Nasal cavity respiratory epithelium epithelial cell of viscerocranial mucosa (primary cell): ENCODE measurements around the gene GMEB1. TPM values are rescaled to one million over a fixed set of nuclear protein-coding genes. Genes with fewer than 3 reads are reported as not detected.

Experiments
- total RNA-seq: library from RNA; depleted of rRNA; stranded (reverse); fragments of >200 nt; gene quantifications from 2 replicates; pipeline ENCODE4 v1.2.3, GENCODE V29; 2014

GMEB1 gene, protein sequence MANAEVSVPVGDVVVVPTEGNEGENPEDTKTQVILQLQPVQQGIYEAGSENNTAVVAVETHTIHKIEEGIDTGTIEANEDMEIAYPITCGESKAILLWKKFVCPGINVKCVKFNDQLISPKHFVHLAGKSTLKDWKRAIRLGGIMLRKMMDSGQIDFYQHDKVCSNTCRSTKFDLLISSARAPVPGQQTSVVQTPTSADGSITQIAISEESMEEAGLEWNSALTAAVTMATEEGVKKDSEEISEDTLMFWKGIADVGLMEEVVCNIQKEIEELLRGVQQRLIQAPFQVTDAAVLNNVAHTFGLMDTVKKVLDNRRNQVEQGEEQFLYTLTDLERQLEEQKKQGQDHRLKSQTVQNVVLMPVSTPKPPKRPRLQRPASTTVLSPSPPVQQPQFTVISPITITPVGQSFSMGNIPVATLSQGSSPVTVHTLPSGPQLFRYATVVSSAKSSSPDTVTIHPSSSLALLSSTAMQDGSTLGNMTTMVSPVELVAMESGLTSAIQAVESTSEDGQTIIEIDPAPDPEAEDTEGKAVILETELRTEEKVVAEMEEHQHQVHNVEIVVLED
- 10.6 and 14.4 TPM in 2 replicates for total RNA-seq

DNA sequence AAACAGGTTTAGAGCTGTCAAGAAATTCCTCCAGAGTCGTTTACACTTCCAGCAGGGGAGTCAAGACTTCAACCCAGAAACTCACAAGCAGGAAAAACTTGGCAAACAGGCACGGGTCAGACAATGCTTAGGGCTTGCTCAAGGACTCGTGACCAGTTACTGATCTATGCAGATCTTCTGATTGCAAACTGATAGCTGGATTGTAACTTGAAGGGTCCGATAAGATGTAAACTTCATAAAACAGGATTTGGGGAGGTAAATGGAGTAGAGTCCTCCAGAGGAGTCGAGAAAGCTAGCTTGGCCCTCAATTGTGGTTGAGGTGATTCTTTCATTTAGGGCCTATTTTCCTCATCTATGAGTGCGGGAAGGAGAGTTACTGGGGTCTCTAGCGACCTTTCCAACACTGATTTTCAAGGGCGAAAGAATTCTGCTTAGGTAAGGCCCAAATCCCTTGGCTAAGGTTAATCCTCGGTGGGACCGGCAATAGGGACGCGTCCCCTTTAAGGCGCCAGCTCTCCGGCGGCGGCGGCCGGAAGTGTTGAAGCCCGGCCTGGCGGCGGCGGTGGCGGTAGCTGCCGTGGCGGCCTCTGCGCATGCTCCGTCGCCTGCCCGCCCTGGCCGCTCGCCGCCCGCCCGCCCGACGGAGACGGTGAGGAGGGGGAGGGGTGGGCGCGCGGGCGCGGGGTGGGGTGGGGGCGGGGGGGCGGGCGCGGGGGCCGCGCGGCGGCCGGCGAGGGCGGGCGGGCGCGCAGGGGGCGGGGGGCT lies at the start of gene GMEB1:
Gene GMEB1 (plus strand): TSS at position 594 of the 765 bp plus-strand sequence. CDS start 14,829 bp downstream, outside the sequence.

DNA sequence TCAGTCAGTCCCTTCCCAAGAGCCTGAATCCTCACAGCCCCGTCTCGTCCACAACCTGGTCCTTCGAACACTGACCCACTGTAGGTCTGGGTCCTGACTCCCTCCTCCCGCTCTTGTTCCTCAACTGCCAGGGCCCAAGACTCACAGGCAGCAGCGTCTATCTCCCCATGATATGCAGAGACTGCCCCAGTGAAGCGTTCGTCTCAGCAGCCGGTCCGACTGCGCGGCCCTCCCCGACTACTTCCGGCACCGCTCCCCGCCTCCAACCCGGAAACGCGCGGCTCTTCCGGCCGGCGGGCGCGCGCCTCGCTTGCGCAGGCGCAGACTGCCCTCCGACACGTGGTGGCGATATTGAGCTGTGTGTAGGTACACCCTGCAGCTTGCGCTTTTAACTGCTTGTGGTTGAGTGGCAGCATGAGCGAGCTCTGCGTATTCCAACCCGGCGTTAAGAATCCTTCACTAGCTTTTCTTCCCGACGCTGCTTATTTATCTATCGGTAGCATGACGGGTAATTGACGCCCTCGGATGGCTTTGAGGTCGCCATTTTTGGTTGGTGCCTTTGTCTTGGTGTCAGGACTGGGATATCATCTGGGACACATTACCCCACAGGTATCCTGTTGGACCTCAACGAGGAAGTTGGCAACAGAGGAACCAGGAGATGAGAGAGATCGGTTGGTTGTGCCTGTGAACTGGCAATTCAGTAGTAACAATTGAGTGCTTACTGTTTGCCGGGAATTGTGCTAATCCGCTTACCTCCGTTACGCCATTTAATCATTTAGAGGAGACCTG lies 25.5 kb upstream of the GMEB1 start, which contains the start of gene TAF12:
Gene TAF12 (minus strand): TSS at position 221 of the 789 bp plus-strand sequence. CDS start 20,986 bp downstream, outside the sequence.

DNA sequence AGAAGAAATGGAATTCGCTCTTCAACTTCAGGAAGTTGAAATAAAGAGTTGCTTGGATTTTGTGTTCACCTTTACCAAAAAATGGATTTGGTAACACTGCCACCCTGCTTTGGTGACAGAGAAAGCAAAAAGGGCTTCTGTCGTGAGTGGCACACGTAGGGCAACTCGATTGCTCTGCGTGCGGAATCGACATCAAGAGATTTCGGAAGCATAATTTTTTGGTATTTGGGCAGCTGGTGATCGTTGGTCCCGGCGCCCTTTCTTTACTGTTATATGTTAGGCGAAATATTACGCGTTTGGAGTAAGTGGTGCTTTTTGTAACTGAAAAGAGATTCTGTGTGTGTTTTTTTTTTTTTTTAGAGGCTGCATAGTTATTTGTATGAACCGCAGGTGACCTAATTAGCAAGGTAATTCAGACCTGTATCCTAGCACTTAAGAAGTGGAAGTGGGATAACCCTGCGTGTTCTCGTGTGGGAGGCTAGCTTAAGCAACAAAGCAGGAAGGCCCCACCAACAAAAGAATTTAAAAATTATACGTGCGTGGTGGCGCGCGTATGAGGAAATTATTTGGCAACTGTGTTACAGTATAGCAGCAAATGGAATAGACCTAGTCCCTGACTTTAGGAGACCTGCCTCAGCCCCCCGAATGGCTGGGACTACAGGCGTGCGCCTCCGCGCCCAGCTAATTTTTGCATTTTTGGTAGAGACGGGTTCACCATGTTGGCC lies 19.9 kb upstream of the GMEB1 start, which contains the start of gene RNU11:
Gene RNU11 (plus strand): TSS at position 127 of the 725 bp plus-strand sequence.

DNA sequence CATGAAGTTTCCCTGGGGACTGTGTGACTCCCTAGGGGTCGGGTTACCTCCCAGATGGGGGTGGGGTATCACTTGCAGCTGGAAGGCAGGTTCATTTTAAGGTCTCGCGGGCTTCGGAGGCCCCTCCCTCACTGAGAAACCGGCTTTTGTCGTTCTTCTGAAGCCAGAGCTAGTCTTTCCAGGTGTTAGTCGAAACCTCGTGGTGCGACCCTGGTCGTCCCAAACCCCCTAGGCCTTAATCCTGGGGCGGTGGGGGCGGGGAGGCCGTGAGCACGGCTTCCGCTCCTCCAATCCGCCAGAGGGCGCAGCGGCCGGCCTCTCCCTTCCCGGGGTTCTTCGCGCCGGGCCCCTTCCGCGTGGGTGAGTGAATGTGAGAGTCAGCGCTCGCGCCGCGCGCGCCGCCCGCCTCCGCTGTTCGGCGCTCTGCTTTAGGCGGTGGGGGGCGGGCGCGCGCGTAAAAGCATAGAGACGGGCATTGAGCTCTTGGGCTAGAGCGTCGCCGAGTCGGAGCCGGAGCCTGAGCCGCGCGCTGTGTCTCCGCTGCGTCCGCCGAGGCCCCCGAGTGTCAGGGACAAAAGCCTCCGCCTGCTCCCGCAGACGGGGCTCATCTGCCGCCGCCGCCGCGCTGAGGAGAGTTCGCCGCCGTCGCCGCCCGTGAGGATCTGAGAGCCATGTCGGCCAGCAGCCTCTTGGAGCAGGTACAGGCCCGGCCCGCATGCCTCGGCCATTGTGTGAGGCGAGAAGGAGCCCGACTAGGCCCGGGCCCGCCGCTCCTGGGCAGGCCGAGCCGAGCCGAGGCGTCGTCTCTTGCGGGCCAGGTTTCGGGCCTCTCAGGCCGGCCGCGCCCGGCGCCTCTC lies 68.1 kb downstream of the GMEB1 start, which contains the start of gene YTHDF2:
Gene YTHDF2 (plus strand): TSS at position 491 of the 857 bp plus-strand sequence. CDS start 181 bp downstream, at position 672.

Other genes starting within 250 kb of the GMEB1 start
- 59.8 and 76.6 TPM in 2 replicates for gene RCC1, start 162.7 kb upstream of the GMEB1 start, total RNA-seq
- gene TRNAU1AP, start 115.7 kb upstream of the GMEB1 start, total RNA-seq: 11.2 and 12.0 TPM in 2 replicates
- under 0.01 and 0.21 TPM in 2 replicates for gene RAB42, start 76.5 kb upstream of the GMEB1 start, total RNA-seq
- gene TAF12, start 25.7 kb upstream of the GMEB1 start, total RNA-seq: 30.3 and 47.2 TPM in 2 replicates
- not detected in 2 replicates for gene RNU11, start 20.2 kb upstream of the GMEB1 start, total RNA-seq
- 69.4 and 88.8 TPM in 2 replicates for gene YTHDF2, start 68.2 kb downstream of the GMEB1 start, total RNA-seq
- gene OPRD1, start 143.4 kb downstream of the GMEB1 start, total RNA-seq: not detected in 2 replicates
- 29.7 and 54.7 TPM in 2 replicates for gene EPB41, start 245.8 kb downstream of the GMEB1 start, total RNA-seq